GM12892 (cell line): ENCODE data around the gene PDE4DIP.
"Not testable (repeated sequence)": the region's sequence is repeated elsewhere in the genome, so short reads cannot be mapped to it uniquely, and the experiment has no call there.

Experiments used
- POLR2A ChIP-seq: IDR thresholded peaks from 2 replicates; pipeline ENCODE4 v1.6.1; 2011; ENCODE audit warnings: low read depth, low read length, control low read depth
- POLR2AphosphoS5 ChIP-seq: IDR thresholded peaks from 2 replicates; pipeline ENCODE4 v1.6.1; 2011; ENCODE audit warnings: low read depth, low read length, control low read depth
- TAF1 ChIP-seq: IDR thresholded peaks from 2 replicates; pipeline ENCODE4 v1.6.1; 2011; ENCODE audit warnings: low read depth, mild to moderate bottlenecking, control low read depth, low read length, borderline replicate concordance

- not testable (repeated sequence) for TF ChIP-seq POLR2A, POLR2AphosphoS5, TAF1
These were observed 231.4 kb downstream of the PDE4DIP start for GRCh38 chr1:149075505-149076127.
